Fibroblast of mammary gland (primary cell): ENCODE data around the gene SHPK.

Source experiments
- DNase-seq: peaks from one replicate; pipeline ENCODE4 v3.0.0-alpha.2; 2010; ENCODE audit warnings: low read depth
- H3K4me3 ChIP-seq: 2 replicates; pipeline ENCODE4 v1.5.1; 2011; ENCODE audit warnings: low read depth, mild to moderate bottlenecking, low read length, moderate library complexity; ENCODE audit not compliant: control insufficient read depth
- CTCF ChIP-seq: conservative IDR thresholded peaks from 2 replicates; pipeline ENCODE4 v1.5.1; 2011; ENCODE audit warnings: low read depth, low read length, inconsistent platforms; ENCODE audit not compliant: control insufficient read depth, insufficient read depth

The SHPK gene

GRCh38 chr17:3630781-3631180 lies 5.3 kb downstream of the SHPK start:
- no peak overlapping the region for H3K4me3 ChIP-seq
- no peak for DNase-seq
- TF ChIP-seq CTCF, result no peak

- no peak for DNase-seq
- TF ChIP-seq CTCF, result no peak
- no peak overlapping the region for H3K4me3 ChIP-seq
Measured at GRCh38 chr17:3627769-3628167, 8.3 kb downstream of the SHPK start.

- no peak overlapping the region for H3K4me3 ChIP-seq
- no peak for DNase-seq
- no peak for TF ChIP-seq CTCF
Measured at GRCh38 chr17:3626831-3627768, 8.9 kb downstream of the SHPK start.

- H3K4me3 ChIP-seq, result no peak overlapping the region
- TF ChIP-seq CTCF, result no peak
- DNase-seq, result no peak
Measured at GRCh38 chr17:3622977-3623594, 13.0 kb downstream of the SHPK start.

GRCh38 chr17:3621146-3621720 lies 14.8 kb downstream of the SHPK start:
- no peak overlapping the region for H3K4me3 ChIP-seq
- TF ChIP-seq CTCF, result no peak
- no peak for DNase-seq

- no peak for DNase-seq
- H3K4me3 ChIP-seq, result no peak overlapping the region
- no peak for TF ChIP-seq CTCF
Measured at GRCh38 chr17:3615160-3615870, 20.7 kb downstream of the SHPK start.
